ENCODE data around the gene LIAS.
"Not testable (repeated sequence)": the region's sequence is repeated elsewhere in the genome, so short reads cannot be mapped to it uniquely, and the experiment has no call there.

LIAS gene

GRCh38 chr4:39458505-39459300, at the start of gene LIAS, which contains the start of gene RPL9:
LIAS (plus strand) TSS chr4:39459056; CDS start chr4:39459118, 62 bp downstream.
RPL9 (minus strand) TSS chr4:39458922; CDS start chr4:39458439, 483 bp downstream.
- peak; percentile 89 for FAIRE-seq

DNA sequence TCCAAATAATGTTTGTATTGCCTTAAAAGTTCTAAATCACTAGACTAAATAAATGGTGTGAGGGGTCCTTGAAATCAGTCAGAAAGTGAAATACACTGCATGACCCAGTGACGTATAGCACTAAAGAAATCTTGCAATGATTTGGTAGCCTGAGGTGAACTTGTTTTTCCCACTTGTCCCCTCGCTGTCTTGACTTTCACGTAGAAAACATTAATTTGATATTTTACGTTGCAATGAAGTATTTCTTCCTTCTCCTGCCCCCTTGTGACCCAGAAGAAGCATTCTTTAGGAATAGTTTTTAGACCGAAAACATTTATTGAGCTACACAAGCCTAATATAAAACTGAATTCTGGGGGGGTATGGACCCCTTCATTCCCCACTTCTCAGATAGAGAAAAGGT, 48.4 kb upstream of the LIAS start:
- no peak for FAIRE-seq

DNA sequence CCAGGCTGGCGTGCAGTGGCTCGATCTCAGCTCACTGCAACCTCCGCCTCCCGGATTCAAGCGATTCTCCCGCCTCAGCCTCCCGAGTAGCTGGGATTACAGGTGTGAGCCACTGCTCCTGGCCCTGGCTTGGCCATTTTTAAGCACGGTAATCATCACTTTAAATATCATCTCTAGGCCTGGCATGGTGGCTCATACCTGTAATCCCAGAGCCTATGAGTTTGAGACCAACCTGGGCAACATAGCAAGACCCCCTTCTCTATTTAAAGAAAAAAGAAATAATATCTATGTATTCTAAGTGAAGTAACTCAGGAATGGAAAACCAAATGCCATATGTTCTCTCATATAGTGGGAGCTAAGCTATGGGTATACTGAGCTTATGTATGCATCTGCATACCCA, 47.3 kb upstream of the LIAS start:
- not testable (repeated sequence) for FAIRE-seq

GRCh38 chr4:39415678-39416283, 43.1 kb upstream of the LIAS start:
- FAIRE-seq, result no peak

DNA sequence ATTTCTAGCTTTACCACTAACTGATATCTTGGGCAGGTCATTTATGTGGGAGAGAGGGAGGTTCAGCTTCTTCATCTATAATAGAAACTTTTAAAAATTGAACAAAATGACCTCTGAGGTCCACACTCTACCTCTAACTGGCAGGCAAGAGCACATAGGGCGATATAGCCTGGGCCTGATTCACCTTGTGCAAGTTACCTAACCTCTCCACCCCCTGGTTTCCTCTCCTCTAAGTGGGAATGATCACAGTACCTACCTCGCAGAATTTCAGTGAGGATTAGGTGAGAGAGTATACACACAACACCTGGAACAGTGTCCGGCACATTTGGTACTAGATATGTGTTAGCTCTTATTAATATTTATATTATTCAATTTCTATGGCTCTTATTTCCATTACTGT, 36.6 kb upstream of the LIAS start:
- FAIRE-seq, result no peak

DNA sequence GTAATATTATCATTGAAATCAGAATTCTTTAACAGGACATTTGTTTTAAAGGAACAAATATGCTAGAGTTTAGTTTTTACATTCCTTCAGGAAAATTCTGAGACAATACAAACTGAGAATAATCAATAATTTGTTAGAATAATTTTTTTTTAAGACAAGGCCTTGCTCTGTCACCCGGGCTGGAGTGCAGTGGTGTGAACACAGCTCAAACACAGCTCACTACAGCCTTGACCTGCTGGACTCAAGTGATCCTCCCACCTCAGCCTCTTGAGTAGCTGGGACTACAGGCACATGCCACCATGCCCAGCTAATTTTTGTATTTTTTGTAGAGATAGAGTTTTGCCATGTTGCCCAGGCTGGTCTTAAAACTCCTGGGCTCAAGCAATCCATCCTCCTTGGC, 33.6 kb upstream of the LIAS start:
- not testable (repeated sequence) for FAIRE-seq

- FAIRE-seq, result no peak
These were observed 32.1 kb upstream of the LIAS start for GRCh38 chr4:39426728-39427127.

DNA sequence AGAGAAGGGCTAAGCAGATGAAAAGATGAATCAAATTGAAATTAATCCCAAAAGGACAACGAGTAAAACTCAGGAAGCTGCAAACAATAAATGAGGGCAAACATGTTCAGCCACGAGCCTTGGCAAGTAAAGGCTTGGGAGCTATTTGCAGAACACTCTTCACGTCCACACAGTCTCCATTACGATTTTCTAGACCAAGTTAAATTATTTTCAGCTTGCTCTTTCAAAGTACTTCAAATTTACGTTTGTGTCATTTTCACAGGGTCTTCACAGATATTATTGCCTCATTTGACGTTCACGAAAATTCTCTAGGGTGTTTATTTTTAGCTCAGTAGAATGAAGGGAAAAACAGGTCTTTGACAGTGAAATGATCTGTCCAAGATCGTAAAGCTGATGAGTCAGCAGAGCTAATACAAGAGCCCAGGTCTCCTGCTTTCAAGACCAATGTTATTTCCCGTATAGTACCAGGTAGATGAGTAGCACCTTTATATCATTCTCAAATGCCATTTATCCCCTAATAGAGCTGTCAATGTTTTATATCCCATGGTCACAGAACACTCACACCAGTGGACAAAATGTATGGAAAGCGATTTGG, 31.2 kb upstream of the LIAS start:
- FAIRE-seq, result no peak

DNA sequence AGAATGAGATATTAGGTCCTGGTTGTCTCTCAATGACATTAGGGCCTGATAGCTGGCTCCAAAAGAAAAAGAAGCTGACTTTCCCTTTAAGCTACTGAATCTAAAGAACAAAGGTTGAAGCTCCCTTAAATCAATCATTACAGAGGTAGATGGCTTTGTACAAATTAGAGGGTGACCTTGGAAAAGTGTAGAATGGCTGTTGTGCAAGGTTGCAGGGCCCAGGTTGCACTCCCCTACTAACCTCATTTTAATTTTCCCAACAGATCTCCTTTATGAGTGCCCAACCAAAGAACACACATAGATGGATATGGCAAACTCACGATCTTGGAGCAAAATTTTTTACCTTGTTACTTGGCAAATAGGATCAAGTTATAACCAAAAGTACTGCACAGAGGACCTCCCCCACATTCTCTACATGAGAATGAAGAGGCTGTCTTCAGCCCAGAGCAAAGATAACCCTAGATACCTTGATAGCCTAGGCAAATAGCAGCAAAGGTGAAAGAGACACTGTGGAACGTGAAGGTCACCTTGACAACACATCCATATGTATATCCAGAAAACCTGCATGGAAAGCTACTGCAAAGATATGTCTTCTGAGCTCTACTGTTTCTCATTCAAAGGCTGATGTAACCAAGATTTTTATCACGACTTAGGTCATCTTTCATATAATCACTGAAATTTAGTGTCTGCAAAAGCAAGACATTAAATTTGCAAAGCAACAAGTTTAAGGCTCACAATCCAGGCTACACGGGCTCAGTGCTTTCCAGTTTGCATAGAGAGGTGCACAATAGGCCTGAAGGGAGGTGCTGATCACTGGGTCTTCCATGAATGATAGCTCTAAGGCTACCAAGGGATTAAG, 29.2 kb upstream of the LIAS start:
- FAIRE-seq, result no peak

DNA sequence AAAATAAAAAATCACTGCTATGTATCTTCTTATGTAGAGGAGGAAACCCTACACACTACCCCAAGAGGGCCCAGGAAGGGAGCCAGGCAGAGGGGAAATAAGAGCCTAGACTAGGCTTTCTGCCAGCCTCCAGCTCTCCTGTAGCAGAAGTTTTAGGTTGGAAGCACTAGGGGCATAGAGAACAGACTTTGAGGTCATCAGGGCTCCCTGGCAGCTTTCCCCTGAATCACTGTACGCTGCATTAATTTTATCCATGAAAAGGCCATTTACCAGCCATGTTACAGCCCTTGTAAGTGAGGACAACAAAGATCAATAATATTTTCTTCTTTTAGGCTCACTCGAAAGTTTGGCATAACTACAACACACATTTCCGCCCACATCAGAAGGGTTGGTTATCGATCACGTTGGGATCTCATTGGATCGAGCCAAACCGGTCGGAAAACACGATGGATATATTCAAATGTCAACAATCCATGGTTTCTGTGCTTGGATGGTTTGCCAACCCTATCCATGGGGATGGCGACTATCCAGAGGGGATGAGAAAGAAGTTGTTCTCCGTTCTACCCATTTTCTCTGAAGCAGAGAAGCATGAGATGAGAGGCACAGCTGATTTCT, 24.9 kb upstream of the LIAS start:
- FAIRE-seq, result no peak

DNA sequence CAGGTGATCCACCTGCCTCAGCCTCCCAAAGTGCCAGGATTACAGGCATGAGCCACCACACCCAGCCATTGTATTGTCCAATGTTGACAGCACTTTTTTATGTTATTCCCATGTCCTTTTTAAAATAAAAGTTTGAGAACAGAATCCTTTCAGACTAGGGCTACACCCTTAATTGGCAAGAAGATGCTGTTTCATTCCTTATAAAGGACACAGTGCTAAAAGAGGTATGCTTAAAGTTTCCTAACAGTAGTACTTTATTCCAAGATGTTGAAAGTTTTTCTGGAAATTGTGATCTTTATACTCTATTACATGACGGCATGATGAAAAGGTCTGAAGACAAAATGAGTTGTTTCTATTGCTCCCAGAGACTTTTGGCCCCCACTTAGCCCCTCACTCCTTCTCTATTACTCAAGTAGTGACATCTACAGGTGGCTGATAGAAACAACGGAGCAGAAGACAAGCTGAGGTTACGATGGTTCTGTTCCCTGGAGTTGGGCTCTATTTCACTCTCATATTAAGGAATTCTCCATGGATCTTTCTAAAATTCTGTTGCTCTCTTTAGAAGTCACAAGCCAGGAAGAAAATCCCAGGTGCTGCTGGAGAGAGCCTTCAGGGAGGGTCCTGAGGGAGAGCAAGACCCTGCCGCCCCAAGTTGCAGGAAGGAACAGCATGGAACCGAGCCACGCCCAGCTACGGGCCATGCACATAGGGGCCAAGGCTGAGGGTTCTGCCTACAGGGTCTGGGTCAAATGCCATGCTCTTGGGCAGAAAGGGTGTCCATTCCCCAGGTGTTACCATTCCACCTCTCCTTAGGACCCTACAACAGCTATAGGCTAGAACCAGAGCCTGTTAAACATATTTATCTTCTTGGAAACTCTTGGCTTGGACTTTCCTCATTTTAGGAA, 22.9 kb upstream of the LIAS start:
- no peak for FAIRE-seq

DNA sequence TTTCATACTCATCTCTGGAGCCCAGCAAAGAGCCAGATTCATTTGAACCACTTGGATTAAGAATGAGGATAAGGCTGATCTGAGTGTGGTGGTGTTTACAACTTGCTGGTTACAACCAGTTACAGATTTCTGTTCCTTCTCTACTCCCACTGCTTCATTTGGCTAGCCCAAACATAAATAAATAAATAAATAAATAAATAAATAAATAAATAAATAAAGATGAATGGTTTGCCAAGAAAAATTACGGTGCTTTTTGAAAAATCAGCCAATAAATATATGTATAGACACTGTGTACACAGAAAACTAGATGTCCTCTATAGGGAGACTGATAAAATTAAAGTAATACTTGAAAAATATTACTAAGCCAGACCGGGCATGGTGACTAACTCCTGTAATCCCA, 17.3 kb upstream of the LIAS start:
- no peak for FAIRE-seq

DNA sequence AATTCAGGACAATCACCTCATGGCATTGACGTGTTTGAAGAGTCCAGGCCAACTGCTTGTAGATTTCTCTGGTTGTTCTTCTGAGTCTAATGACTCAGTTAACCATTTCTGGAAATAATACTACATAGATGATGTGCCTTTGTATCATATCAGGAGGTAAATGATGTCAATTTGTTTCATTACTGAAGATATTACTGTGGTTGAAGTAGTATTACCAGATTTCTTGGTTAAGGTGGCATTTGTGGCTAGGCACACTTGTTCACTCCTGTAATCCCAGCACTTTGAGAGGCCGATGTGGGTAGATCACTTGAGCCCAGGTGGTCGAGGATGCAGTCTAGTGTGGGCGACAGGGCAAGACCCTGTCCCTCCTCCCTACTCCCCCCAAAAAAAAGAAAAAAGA, 15.9 kb upstream of the LIAS start:
- FAIRE-seq, result no peak

DNA sequence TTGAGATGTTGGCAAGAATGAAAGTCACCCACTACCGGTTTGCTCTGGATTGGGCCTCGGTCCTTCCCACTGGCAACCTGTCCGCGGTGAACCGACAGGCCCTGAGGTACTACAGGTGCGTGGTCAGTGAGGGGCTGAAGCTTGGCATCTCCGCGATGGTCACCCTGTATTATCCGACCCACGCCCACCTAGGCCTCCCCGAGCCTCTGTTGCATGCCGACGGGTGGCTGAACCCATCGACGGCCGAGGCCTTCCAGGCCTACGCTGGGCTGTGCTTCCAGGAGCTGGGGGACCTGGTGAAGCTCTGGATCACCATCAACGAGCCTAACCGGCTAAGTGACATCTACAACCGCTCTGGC, 12.4 kb upstream of the LIAS start:
- no peak for FAIRE-seq

DNA sequence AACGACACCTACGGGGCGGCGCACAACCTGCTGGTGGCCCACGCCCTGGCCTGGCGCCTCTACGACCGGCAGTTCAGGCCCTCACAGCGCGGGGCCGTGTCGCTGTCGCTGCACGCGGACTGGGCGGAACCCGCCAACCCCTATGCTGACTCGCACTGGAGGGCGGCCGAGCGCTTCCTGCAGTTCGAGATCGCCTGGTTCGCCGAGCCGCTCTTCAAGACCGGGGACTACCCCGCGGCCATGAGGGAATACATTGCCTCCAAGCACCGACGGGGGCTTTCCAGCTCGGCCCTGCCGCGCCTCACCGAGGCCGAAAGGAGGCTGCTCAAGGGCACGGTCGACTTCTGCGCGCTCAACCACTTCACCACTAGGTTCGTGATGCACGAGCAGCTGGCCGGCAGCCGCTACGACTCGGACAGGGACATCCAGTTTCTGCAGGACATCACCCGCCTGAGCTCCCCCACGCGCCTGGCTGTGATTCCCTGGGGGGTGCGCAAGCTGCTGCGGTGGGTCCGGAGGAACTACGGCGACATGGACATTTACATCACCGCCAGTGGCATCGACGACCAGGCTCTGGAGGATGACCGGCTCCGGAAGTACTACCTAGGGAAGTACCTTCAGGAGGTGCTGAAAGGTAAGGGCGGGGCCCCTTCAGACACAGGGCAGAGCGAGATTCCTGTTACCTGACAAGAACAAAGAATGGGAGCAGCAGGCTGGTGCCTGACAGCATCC, 11.8 kb upstream of the LIAS start:
- no peak for FAIRE-seq

DNA sequence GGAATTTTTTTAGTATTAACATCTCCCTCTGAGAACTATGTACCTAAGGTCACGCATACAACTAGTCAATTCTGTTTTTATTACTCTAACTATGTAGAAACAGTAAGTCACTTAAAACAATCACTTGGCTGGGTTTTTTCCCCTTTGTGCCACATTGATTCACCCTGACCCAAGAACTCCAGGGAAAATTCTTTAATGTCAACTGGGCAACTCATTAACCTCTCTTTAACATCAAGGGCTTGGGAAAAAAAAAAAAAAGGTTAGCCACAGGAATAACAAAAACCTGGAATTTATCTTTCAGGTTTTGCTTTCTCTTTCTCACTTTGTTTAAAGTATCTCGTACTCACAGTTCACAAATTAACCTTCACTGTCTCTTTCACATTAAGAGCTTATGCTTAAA, 8.2 kb upstream of the LIAS start:
- FAIRE-seq, result no peak

- FAIRE-seq, result no peak
These were observed 7.3 kb upstream of the LIAS start for GRCh38 chr4:39451423-39452023.

- FAIRE-seq, result no peak
These were observed 6.5 kb upstream of the LIAS start for GRCh38 chr4:39452153-39452859.

- no peak for FAIRE-seq
These were observed 5.8 kb upstream of the LIAS start for GRCh38 chr4:39452860-39453587.
